ENCODE results near the gene LRRK2.
"Not testable (repeated sequence)": the region's sequence is repeated elsewhere in the genome, so short reads cannot be mapped to it uniquely, and the experiment has no call there.

The LRRK2 gene

GRCh38 chr12:40228727-40229126, 3.9 kb downstream of the LRRK2 start:
- WGBS (ENCODE audit: insufficient coverage, insufficient read length): no CpG with 5 or more reads among the region's 3 CpGs
- no peak overlapping the region for H3K4me3 ChIP-seq (ENCODE audit: low read length)
- H3K27ac ChIP-seq (ENCODE audit: low read length): no peak overlapping the region
- DNase-seq (ENCODE audit: low read depth, low spot score): no peak
- H3K36me3 ChIP-seq (ENCODE audit: control insufficient read depth, insufficient read depth, low read length): no peaks in the 10 kb centered on the region
- H3K4me1 ChIP-seq (ENCODE audit: control insufficient read depth, insufficient read depth, low read length): no peaks in the 10 kb centered on the region
- H3K27me3 ChIP-seq (ENCODE audit: control insufficient read depth, insufficient read depth, low read length): peaks cover 7% of the 10 kb centered on the region; the same call in 1 of the 2 replicates
- no peaks in the 10 kb centered on the region for H3K9me3 ChIP-seq (ENCODE audit: control insufficient read depth, insufficient read depth, low read length)

DNA sequence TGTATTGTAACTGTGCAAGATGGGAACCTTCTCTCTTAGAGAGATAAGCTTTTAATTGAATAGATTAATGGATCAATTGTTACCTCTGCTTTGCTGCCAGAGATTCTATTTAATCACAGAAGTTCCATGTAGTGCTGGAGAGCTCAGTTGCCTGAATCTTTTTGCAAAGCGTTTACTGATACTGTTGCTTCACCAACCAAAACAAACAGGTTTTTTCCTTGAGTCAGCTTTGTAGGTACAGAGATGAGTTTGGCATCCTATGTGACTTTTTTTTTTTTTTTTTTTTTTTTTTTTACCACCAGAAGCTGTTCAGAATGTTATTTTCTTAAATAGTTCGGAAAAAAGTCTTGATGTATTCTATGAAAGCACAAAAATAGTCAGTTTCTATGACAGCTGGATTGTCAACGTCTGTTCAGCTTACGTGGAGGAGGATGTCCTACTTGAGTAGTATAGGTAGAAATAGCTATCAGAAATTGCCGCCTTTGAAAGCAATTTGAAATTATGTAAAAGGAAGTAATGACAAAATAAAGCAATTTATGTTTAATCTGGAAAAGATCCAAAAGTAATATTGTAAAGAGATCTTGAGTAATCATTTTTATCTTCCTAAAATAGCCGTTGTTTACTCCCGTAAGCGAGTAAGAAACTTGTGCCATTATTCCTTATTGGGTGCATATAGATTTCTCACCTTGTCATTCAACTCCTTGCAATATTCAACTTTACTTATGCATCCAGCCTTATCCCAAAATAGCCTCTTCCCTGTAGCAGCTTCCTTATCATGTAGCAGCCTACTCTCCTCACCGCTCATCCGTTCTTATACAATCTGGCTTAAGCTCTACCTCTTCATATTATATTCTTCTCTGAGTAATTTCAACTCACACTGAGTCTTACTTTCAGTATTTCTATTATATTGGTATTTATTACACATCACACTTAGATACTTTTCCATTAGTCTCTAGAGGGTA, 5.2 kb downstream of the LRRK2 start:
- Histone ChIP-seq H3K36me3 (ENCODE audit: control insufficient read depth, insufficient read depth, low read length) (no peaks in the 10 kb centered on the region), H3K4me1 (ENCODE audit: control insufficient read depth, insufficient read depth, low read length) (no peaks in the 10 kb centered on the region), H3K4me3 (ENCODE audit: low read length) (no peak overlapping the region), H3K9me3 (ENCODE audit: control insufficient read depth, insufficient read depth, low read length) (no peaks in the 10 kb centered on the region), H3K27ac (ENCODE audit: low read length) (no peak overlapping the region), H3K27me3 (ENCODE audit: control insufficient read depth, insufficient read depth, low read length) (peaks cover 4% of the 10 kb centered on the region; the same call in 1 of the 2 replicates)
- no CpG with 5 or more reads among the region's 10 CpGs for WGBS (ENCODE audit: insufficient coverage, insufficient read length)
- DNase-seq (ENCODE audit: low read depth, low spot score): no peak

- Histone ChIP-seq H3K4me1 (ENCODE audit: control insufficient read depth, insufficient read depth, low read length) (no peaks in the 10 kb centered on the region), H3K4me3 (ENCODE audit: low read length) (no peak overlapping the region), H3K27ac (ENCODE audit: low read length) (no peak overlapping the region), H3K27me3 (ENCODE audit: control insufficient read depth, insufficient read depth, low read length) (no peaks in the 10 kb centered on the region), H3K9me3 (ENCODE audit: control insufficient read depth, insufficient read depth, low read length) (no peaks in the 10 kb centered on the region), H3K36me3 (ENCODE audit: control insufficient read depth, insufficient read depth, low read length) (no peaks in the 10 kb centered on the region)
- no peak for DNase-seq (ENCODE audit: low read depth, low spot score)
- no CpG with 5 or more reads among the region's 1 CpG for WGBS (ENCODE audit: insufficient coverage, insufficient read length)
Measured at GRCh38 chr12:40232602-40233001, 7.8 kb downstream of the LRRK2 start.

DNA sequence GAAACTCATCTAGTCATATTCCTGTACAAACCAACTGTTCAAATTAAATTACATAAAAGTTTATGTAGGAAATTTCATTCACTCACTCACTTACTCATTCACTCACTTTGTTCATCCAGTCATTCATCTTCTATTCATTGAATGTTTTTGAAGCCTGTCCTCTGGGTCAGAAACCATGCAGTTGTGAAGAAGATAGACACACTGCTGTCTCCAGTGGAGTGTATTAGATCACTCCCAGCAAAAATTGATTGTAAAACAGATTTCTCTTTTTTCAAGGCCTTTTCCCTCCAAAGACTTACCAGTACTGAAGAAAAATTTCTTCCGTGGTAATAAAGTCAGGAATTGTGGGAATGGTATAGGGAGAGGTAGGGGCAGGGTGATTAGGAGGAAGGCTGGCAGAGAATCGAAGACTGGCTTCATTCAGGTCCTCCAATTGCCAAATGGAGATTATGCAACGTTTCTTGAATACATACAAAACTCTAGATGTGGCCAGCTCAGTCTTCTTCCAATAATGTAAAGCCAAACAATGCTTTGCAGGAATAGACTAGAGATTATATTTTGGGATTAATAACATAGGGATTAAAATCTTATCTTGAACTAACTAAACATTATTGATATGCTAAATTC, 9.1 kb downstream of the LRRK2 start:
- no CpG with 5 or more reads among the region's 3 CpGs for WGBS (ENCODE audit: insufficient coverage, insufficient read length)

GRCh38 chr12:40236357-40236850, 11.6 kb downstream of the LRRK2 start:
- Histone ChIP-seq H3K27ac (ENCODE audit: low read length) (no peak overlapping the region), H3K27me3 (ENCODE audit: control insufficient read depth, insufficient read depth, low read length) (no peaks in the 10 kb centered on the region), H3K36me3 (ENCODE audit: control insufficient read depth, insufficient read depth, low read length) (no peaks in the 10 kb centered on the region), H3K9me3 (ENCODE audit: control insufficient read depth, insufficient read depth, low read length) (no peaks in the 10 kb centered on the region), H3K4me1 (ENCODE audit: control insufficient read depth, insufficient read depth, low read length) (no peaks in the 10 kb centered on the region), H3K4me3 (ENCODE audit: low read length) (no peak overlapping the region)
- DNase-seq (ENCODE audit: low read depth, low spot score): no peak
- WGBS (ENCODE audit: insufficient coverage, insufficient read length): no CpG with 5 or more reads among the region's 3 CpGs

More for the DNA sequence above, 9.1 kb downstream of the LRRK2 start:
- Histone ChIP-seq H3K9me3 (ENCODE audit: control insufficient read depth, insufficient read depth, low read length) (no peaks in the 10 kb centered on the region), H3K27me3 (ENCODE audit: control insufficient read depth, insufficient read depth, low read length) (no peaks in the 10 kb centered on the region), H3K4me1 (ENCODE audit: control insufficient read depth, insufficient read depth, low read length) (no peaks in the 10 kb centered on the region), H3K27ac (ENCODE audit: low read length) (no peak overlapping the region), H3K4me3 (ENCODE audit: low read length) (no peak overlapping the region), H3K36me3 (ENCODE audit: control insufficient read depth, insufficient read depth, low read length) (no peaks in the 10 kb centered on the region)
- no peak for DNase-seq (ENCODE audit: low read depth, low spot score)

DNA sequence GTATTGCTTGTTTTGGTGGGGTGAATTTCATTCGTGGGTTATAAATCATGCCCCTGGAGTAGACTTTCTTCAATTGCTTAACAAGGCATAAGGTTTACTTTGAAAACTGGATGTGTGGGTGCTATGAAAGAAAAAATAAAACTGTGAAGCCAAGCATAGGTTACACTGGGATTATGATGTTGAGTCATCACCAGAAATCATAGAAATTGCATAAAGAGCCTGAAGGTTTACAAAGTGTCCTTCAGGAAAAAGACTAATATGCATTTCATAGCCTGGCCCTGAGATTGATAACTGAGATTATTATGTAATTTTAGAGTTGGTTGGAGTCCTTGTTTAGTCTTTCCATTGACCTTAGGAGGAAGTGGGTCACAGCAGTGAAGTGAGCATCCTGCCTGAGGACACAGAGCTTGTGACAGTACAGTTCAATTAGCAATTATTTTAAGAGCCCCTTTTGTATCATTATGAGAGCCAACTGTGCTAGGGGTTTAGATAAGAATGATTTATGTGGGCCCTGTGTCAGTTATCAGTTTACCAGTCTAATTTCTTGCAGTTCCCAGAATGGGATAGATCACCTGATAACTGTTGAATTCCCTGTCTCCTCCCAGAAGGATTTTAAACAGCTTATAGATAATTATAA, 13.6 kb downstream of the LRRK2 start:
- Histone ChIP-seq H3K4me1 (ENCODE audit: control insufficient read depth, insufficient read depth, low read length) (no peaks in the 10 kb centered on the region), H3K9me3 (ENCODE audit: control insufficient read depth, insufficient read depth, low read length) (no peaks in the 10 kb centered on the region), H3K4me3 (ENCODE audit: low read length) (no peak overlapping the region), H3K27me3 (ENCODE audit: control insufficient read depth, insufficient read depth, low read length) (no peaks in the 10 kb centered on the region), H3K36me3 (ENCODE audit: control insufficient read depth, insufficient read depth, low read length) (no peaks in the 10 kb centered on the region), H3K27ac (ENCODE audit: low read length) (no peak overlapping the region)
- DNase-seq (ENCODE audit: low read depth, low spot score): no peak
- no CpG with 5 or more reads among the region's 1 CpG for WGBS (ENCODE audit: insufficient coverage, insufficient read length)

DNA sequence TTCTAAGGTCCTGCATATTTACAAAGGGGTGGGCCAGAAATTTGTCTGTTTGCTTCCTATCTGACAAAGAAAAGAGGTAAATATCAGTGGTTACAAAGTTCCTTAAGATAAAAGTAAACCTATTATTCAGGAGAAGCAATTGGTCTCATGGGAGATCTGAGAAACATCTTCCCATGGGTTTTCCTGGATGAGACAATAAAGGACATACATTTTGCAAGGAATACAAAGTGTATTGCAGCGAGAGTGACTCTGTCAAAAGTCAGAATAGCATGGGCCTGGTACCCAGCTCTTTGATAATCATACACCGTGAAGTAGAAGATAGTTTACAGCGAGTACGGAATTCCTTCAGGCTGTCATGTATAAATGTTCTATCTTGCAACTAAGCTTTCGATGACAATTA, 14.2 kb downstream of the LRRK2 start:
- H3K4me1 ChIP-seq (ENCODE audit: control insufficient read depth, insufficient read depth, low read length): no peaks in the 10 kb centered on the region
- no CpG with 5 or more reads among the region's 5 CpGs for WGBS (ENCODE audit: insufficient coverage, insufficient read length)
- no peaks in the 10 kb centered on the region for H3K27me3 ChIP-seq (ENCODE audit: control insufficient read depth, insufficient read depth, low read length)
- DNase-seq (ENCODE audit: low read depth, low spot score): no peak
- H3K4me3 ChIP-seq (ENCODE audit: low read length): no peak overlapping the region
- H3K9me3 ChIP-seq (ENCODE audit: control insufficient read depth, insufficient read depth, low read length): no peaks in the 10 kb centered on the region
- no peaks in the 10 kb centered on the region for H3K36me3 ChIP-seq (ENCODE audit: control insufficient read depth, insufficient read depth, low read length)
- no peak overlapping the region for H3K27ac ChIP-seq (ENCODE audit: low read length)

GRCh38 chr12:40240779-40241178, 16.0 kb downstream of the LRRK2 start:
- Histone ChIP-seq H3K27ac (ENCODE audit: low read length) (no peak overlapping the region), H3K4me3 (ENCODE audit: low read length) (no peak overlapping the region), H3K36me3 (ENCODE audit: control insufficient read depth, insufficient read depth, low read length) (no peaks in the 10 kb centered on the region), H3K4me1 (ENCODE audit: control insufficient read depth, insufficient read depth, low read length) (no peaks in the 10 kb centered on the region), H3K27me3 (ENCODE audit: control insufficient read depth, insufficient read depth, low read length) (no peaks in the 10 kb centered on the region), H3K9me3 (ENCODE audit: control insufficient read depth, insufficient read depth, low read length) (no peaks in the 10 kb centered on the region)
- no CpG with 5 or more reads among the region's 4 CpGs for WGBS (ENCODE audit: insufficient coverage, insufficient read length)
- DNase-seq (ENCODE audit: low read depth, low spot score): no peak

DNA sequence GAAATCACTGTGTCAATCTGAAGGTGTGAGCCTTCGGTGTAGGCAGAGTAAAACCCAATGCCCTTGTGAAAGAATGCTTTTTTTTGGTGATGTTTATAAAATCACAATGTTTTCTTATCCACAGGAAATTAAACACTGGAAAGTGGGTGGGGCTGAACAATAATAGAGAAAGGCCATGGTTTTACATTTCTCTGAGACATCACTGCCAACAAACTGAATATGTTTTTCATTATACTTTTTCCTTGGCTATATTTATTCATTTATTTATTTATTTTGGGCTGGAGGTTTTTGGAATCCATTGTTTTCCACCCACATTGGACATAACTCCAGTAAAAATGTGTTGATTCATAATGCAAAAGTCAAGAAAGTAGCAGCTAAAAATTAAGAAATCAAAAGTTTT, 16.9 kb downstream of the LRRK2 start:
- no peak overlapping the region for H3K27ac ChIP-seq (ENCODE audit: low read length)
- WGBS (ENCODE audit: insufficient coverage, insufficient read length): no CpG with 5 or more reads among the region's 1 CpG
- DNase-seq (ENCODE audit: low read depth, low spot score): no peak

DNA sequence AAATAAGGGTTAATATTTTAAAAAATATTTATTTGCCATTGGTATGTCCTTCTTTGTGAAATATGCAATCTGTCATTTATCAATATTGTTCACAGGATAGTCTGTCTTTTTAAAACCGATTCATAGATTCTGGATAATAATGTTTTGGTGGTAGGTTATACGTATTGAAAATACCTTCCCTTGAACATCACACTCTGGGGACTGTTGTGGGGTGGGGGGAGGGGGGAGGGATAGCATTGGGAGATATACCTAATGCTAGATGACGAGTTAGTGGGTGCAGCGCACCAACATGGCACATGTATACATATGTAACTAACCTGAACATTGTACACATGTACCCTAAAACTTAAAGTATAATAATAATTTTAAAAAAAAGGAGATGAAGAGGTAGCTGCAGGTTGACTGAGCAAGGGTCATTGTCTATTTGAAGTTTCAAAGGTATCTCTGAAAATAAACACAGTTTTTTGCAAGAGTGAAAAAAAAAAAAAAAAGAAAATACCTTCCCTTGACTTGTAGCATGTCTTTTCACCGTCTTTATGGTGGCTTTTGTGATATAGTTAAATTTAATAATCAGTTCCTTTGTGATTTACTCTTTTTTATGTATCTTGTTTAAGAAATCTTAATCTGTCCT, 19.8 kb downstream of the LRRK2 start:
- not testable (repeated sequence) for H3K27ac ChIP-seq (ENCODE audit: low read length); H3K4me1 ChIP-seq (ENCODE audit: control insufficient read depth, insufficient read depth, low read length); DNase-seq (ENCODE audit: low read depth, low spot score); H3K9me3 ChIP-seq (ENCODE audit: control insufficient read depth, insufficient read depth, low read length); H3K36me3 ChIP-seq (ENCODE audit: control insufficient read depth, insufficient read depth, low read length); H3K27me3 ChIP-seq (ENCODE audit: control insufficient read depth, insufficient read depth, low read length); H3K4me3 ChIP-seq (ENCODE audit: low read length)
- WGBS (ENCODE audit: insufficient coverage, insufficient read length): no CpG with 5 or more reads among the region's 5 CpGs

More for the DNA sequence above, 16.9 kb downstream of the LRRK2 start:
- no peak overlapping the region for H3K4me3 ChIP-seq (ENCODE audit: low read length)
- H3K9me3 ChIP-seq (ENCODE audit: control insufficient read depth, insufficient read depth, low read length): no peaks in the 10 kb centered on the region
- H3K27me3 ChIP-seq (ENCODE audit: control insufficient read depth, insufficient read depth, low read length): no peaks in the 10 kb centered on the region
- no peaks in the 10 kb centered on the region for H3K4me1 ChIP-seq (ENCODE audit: control insufficient read depth, insufficient read depth, low read length)
- H3K36me3 ChIP-seq (ENCODE audit: control insufficient read depth, insufficient read depth, low read length): no peaks in the 10 kb centered on the region

Data from iPS DF 6.9 (cell line).